ENCODE data around the gene PTPRJ.
"Not testable (repeated sequence)": the region's sequence is repeated elsewhere in the genome, so short reads cannot be mapped to it uniquely, and the experiment has no call there.

PTPRJ gene

GRCh38 chr11:48116437-48117228 lies 136.3 kb downstream of the PTPRJ start:
- no peak for DNase-seq (ENCODE audit: low spot score)

GRCh38 chr11:48122246-48122645 lies 141.9 kb downstream of the PTPRJ start:
- DNase-seq (ENCODE audit: low spot score) = no peak

- no peak for DNase-seq (ENCODE audit: low spot score)
Observed at GRCh38 chr11:48122656-48123055, 142.3 kb downstream of the PTPRJ start.

GRCh38 chr11:48123254-48123875 lies 143.0 kb downstream of the PTPRJ start:
- DNase-seq (ENCODE audit: low spot score) = no peak

- DNase-seq (ENCODE audit: low spot score) = no peak
Observed at GRCh38 chr11:48123934-48124755, 143.8 kb downstream of the PTPRJ start.

GRCh38 chr11:48124880-48125279 lies 144.5 kb downstream of the PTPRJ start:
- no peak for DNase-seq (ENCODE audit: low spot score)

- DNase-seq (ENCODE audit: low spot score) = no peak
Observed at GRCh38 chr11:48125866-48126265, 145.5 kb downstream of the PTPRJ start.

- DNase-seq (ENCODE audit: low spot score) = no peak
Observed at GRCh38 chr11:48127521-48128183, 147.3 kb downstream of the PTPRJ start.

- DNase-seq (ENCODE audit: low spot score) = no peak
Observed at GRCh38 chr11:48129697-48130395, 149.5 kb downstream of the PTPRJ start.

GRCh38 chr11:48134221-48134922 lies 154.0 kb downstream of the PTPRJ start:
- no peak for DNase-seq (ENCODE audit: low spot score)

GRCh38 chr11:48138222-48138621 lies 157.9 kb downstream of the PTPRJ start:
- no peak for DNase-seq (ENCODE audit: low spot score)

GRCh38 chr11:48139896-48140295 lies 159.5 kb downstream of the PTPRJ start:
- DNase-seq (ENCODE audit: low spot score) = not testable (repeated sequence)

GRCh38 chr11:48141475-48142122 lies 161.2 kb downstream of the PTPRJ start:
- no peak for DNase-seq (ENCODE audit: low spot score)

GRCh38 chr11:48142889-48143288 lies 162.5 kb downstream of the PTPRJ start:
- DNase-seq (ENCODE audit: low spot score) = no peak

GRCh38 chr11:48148749-48149148 lies 168.4 kb downstream of the PTPRJ start:
- no peak for DNase-seq (ENCODE audit: low spot score)

- DNase-seq (ENCODE audit: low spot score) = no peak
Observed at GRCh38 chr11:48150213-48150612, 169.9 kb downstream of the PTPRJ start.

- no peak for DNase-seq (ENCODE audit: low spot score)
Observed at GRCh38 chr11:48154151-48154550, 173.8 kb downstream of the PTPRJ start.

- DNase-seq (ENCODE audit: low spot score) = peak; percentile 7
Observed at GRCh38 chr11:48161951-48162884, 181.9 kb downstream of the PTPRJ start.

- no peak for DNase-seq (ENCODE audit: low spot score)
Observed at GRCh38 chr11:48162885-48163268, 182.5 kb downstream of the PTPRJ start.
